ENCODE data around the gene GTPBP2. TPM values are rescaled to one million over a fixed set of nuclear protein-coding genes. Genes with fewer than 3 reads are reported as not detected.

The GTPBP2 gene
- total and polyA plus RNA-seq, 2 experiments from 2014 or later, result 17.5 to 55.9 TPM

GRCh38 chr6:43622541-43622940, 6.5 kb downstream of the GTPBP2 start:
- Histone ChIP-seq H3K9me2 (ENCODE audit: insufficient read depth) (no peaks in the 10 kb centered on the region), H3K27ac (ENCODE audit: low read depth) (no peak overlapping the region), H3F3A (replicated peaks; ENCODE audit: low read depth) (peaks cover 8% of the 10 kb centered on the region; the same call in 1 of the 2 replicates), H3K4me3 (no peak overlapping the region), H3K79me2 (replicated peaks; ENCODE audit: insufficient read depth) (peaks cover 9% of the 10 kb centered on the region), H3K4me1 (ENCODE audit: insufficient read depth) (no peaks in the 10 kb centered on the region), H3K27me3 (ENCODE audit: insufficient read depth) (no peaks in the 10 kb centered on the region), H3K36me3 (ENCODE audit: insufficient read depth) (peaks cover 15% of the 10 kb centered on the region), H4K20me1 (replicated peaks; ENCODE audit: insufficient read depth) (peaks cover 4% of the 10 kb centered on the region), H2AFZ (no peak overlapping the region), H3K4me2 (no peak overlapping the region)
- Mint-ChIP-seq H3K4me3 (no peak overlapping the region), H3K36me3 (ENCODE audit: low read depth) (peaks cover 64% of the 10 kb centered on the region), H3K27ac (no peak overlapping the region), H3K4me1 (no peaks in the 10 kb centered on the region; the same call in 2 of the 3 replicates), H3K27me3 (ENCODE audit: insufficient read depth, low read depth, poor library complexity) (peaks cover 4% of the 10 kb centered on the region), H3K9me3 (no peaks in the 10 kb centered on the region)
- ATAC-seq (no peak), DNase-seq (ENCODE audit: low spot score) (no peak)
- no peak for TF ChIP-seq ZNF114 (CRISPR knock-in tag; IDR thresholded peaks at IDR 0.05)
- no peak for TF ChIP-seq ZNF331 (CRISPR knock-in tag; IDR thresholded peaks at IDR 0.05; ENCODE audit: low read depth)
- TF ChIP-seq JUNB (IDR thresholded peaks at IDR 0.05; ENCODE audit: unreplicated experiment), result no peak
- TF ChIP-seq, protein P1, sequence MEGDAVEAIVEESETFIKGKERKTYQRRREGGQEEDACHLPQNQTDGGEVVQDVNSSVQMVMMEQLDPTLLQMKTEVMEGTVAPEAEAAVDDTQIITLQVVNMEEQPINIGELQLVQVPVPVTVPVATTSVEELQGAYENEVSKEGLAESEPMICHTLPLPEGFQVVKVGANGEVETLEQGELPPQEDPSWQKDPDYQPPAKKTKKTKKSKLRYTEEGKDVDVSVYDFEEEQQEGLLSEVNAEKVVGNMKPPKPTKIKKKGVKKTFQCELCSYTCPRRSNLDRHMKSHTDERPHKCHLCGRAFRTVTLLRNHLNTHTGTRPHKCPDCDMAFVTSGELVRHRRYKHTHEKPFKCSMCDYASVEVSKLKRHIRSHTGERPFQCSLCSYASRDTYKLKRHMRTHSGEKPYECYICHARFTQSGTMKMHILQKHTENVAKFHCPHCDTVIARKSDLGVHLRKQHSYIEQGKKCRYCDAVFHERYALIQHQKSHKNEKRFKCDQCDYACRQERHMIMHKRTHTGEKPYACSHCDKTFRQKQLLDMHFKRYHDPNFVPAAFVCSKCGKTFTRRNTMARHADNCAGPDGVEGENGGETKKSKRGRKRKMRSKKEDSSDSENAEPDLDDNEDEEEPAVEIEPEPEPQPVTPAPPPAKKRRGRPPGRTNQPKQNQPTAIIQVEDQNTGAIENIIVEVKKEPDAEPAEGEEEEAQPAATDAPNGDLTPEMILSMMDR (conservative IDR thresholded peaks at IDR 0.05; ENCODE audit: low read depth in 2 of 2), result no peak
- TF ChIP-seq POLR2AphosphoS5 (IDR thresholded peaks at IDR 0.05; ENCODE audit: low read depth), result no peak
- no peak for TF ChIP-seq ETS1 (IDR thresholded peaks at IDR 0.05)
- no peak for TF ChIP-seq NANOG (IDR thresholded peaks at IDR 0.05; ENCODE audit: borderline replicate concordance)
- no peak for TF ChIP-seq EZH2 (IDR thresholded peaks at IDR 0.05; ENCODE audit: low read depth, unreplicated experiment)
- TF ChIP-seq REST (IDR thresholded peaks at IDR 0.05; ENCODE audit: unreplicated experiment), result no peak
- no peak for TF ChIP-seq EZH2phosphoT487 (IDR thresholded peaks at IDR 0.05; ENCODE audit: unreplicated experiment)
- TF ChIP-seq CREB1 (CRISPR knock-in tag; IDR thresholded peaks at IDR 0.05; ENCODE audit: low read depth), result no peak
- TF ChIP-seq, protein P2, sequence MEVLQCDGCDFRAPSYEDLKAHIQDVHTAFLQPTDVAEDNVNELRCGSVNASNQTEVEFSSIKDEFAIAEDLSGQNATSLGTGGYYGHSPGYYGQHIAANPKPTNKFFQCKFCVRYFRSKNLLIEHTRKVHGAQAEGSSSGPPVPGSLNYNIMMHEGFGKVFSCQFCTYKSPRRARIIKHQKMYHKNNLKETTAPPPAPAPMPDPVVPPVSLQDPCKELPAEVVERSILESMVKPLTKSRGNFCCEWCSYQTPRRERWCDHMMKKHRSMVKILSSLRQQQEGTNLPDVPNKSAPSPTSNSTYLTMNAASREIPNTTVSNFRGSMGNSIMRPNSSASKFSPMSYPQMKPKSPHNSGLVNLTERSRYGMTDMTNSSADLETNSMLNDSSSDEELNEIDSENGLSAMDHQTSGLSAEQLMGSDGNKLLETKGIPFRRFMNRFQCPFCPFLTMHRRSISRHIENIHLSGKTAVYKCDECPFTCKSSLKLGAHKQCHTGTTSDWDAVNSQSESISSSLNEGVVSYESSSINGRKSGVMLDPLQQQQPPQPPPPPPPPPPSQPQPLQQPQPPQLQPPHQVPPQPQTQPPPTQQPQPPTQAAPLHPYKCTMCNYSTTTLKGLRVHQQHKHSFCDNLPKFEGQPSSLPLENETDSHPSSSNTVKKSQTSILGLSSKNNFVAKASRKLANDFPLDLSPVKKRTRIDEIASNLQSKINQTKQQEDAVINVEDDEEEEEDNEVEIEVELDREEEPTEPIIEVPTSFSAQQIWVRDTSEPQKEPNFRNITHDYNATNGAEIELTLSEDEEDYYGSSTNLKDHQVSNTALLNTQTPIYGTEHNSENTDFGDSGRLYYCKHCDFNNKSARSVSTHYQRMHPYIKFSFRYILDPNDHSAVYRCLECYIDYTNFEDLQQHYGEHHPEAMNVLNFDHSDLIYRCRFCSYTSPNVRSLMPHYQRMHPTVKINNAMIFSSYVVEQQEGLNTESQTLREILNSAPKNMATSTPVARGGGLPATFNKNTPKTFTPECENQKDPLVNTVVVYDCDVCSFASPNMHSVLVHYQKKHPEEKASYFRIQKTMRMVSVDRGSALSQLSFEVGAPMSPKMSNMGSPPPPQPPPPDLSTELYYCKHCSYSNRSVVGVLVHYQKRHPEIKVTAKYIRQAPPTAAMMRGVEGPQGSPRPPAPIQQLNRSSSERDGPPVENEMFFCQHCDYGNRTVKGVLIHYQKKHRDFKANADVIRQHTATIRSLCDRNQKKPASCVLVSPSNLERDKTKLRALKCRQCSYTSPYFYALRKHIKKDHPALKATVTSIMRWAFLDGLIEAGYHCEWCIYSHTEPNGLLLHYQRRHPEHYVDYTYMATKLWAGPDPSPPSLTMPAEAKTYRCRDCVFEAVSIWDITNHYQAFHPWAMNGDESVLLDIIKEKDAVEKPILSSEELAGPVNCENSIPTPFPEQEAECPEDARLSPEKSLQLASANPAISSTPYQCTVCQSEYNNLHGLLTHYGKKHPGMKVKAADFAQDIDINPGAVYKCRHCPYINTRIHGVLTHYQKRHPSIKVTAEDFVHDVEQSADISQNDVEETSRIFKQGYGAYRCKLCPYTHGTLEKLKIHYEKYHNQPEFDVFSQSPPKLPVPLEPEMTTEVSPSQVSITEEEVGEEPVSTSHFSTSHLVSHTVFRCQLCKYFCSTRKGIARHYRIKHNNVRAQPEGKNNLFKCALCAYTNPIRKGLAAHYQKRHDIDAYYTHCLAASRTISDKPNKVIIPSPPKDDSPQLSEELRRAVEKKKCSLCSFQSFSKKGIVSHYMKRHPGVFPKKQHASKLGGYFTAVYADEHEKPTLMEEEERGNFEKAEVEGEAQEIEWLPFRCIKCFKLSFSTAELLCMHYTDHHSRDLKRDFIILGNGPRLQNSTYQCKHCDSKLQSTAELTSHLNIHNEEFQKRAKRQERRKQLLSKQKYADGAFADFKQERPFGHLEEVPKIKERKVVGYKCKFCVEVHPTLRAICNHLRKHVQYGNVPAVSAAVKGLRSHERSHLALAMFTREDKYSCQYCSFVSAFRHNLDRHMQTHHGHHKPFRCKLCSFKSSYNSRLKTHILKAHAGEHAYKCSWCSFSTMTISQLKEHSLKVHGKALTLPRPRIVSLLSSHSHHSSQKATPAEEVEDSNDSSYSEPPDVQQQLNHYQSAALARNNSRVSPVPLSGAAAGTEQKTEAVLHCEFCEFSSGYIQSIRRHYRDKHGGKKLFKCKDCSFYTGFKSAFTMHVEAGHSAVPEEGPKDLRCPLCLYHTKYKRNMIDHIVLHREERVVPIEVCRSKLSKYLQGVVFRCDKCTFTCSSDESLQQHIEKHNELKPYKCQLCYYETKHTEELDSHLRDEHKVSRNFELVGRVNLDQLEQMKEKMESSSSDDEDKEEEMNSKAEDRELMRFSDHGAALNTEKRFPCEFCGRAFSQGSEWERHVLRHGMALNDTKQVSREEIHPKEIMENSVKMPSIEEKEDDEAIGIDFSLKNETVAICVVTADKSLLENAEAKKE (CRISPR knock-in tag; IDR thresholded peaks at IDR 0.05), result no peak
- no peak for TF ChIP-seq STAT1 (IDR thresholded peaks at IDR 0.05; ENCODE audit: unreplicated experiment)
